NCI-H526 treated with DMSO at 0.1 percent for 48 hours (cell line): ENCODE results near the gene AQP4.
A peak's percentile ranks its signal among the peaks of the same experiment; 100 is the strongest.

Experiments
- DNase-seq: peaks from one replicate; lab custom pipeline; 2025; lab: John Stamatoyannopoulos, UW

AQP4 gene, protein sequence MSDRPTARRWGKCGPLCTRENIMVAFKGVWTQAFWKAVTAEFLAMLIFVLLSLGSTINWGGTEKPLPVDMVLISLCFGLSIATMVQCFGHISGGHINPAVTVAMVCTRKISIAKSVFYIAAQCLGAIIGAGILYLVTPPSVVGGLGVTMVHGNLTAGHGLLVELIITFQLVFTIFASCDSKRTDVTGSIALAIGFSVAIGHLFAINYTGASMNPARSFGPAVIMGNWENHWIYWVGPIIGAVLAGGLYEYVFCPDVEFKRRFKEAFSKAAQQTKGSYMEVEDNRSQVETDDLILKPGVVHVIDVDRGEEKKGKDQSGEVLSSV

GRCh38 chr18:26865557-26865956, at the start of gene AQP4:
Gene AQP4 (minus strand): TSS chr18:26865707. CDS start chr18:26865689, 18 bp downstream.
- peak; percentile 11 for DNase-seq

- DNase-seq, result no peak
These were observed 46.3 kb upstream of the AQP4 start for GRCh38 chr18:26911840-26912239.

GRCh38 chr18:26909599-26910290, 44.2 kb upstream of the AQP4 start:
- no peak for DNase-seq

GRCh38 chr18:26908906-26909305, 43.4 kb upstream of the AQP4 start:
- DNase-seq, result no peak

DNA sequence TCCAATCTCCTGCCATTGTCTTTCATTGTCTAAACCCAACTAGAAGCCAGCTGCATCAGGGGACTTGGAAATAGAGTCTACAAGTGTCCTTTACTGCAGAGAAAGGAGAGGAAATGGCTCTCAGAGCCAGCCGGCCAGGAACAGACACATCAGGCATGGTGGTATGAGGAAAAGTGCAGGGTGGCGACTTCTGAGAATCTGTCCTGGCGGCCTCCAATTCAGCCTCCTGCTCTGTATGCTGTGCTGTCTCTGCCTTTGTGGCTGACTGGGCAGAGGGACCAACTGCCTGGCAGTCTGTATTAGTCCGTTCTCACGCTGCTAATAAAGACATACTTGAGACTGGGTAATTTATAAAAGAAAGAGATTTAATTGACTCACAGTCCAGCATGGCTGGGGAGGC, 36.8 kb upstream of the AQP4 start:
- DNase-seq, result no peak

DNA sequence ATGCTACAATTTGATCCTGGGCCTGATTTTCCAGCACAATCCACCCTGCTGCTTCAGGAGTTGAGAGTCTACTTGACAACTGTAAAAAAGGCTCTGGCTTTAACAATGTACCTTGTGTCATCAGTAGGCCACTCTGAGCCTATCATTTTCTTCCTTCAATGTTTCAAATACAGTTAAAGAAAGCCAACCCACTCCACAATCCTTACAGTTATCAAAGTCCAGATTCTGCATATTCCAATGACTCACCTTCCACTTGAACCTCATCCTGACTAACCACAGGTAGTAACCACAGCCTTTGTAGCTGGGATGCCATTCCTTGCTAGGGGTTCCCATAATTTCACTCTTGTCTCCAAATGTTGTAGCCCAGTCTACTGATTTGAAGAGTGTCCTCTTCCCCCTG, 35.5 kb upstream of the AQP4 start:
- no peak for DNase-seq

GRCh38 chr18:26894426-26894825, 28.9 kb upstream of the AQP4 start:
- DNase-seq, result no peak

DNA sequence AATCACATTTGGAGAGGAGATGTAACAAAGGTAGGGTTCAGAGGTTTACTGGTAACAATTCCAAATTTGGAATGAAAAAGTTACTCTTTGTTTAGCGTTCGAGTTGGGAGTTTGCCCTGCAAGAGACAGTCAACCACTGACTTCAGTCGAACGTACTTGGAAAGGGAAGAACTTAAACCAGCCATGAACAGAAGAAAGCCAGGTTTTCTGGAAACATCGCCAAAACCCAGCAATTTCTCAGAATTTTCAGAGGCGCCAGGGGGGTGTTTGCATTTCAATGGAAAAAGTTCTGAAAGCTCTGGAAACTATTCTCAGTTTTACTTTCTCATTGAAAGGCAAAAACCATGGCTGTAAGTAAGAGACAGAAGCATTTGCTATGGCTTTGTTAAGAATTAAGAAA, 28.5 kb upstream of the AQP4 start:
- DNase-seq, result no peak

GRCh38 chr18:26888259-26888658, 22.8 kb upstream of the AQP4 start:
- DNase-seq, result no peak

DNA sequence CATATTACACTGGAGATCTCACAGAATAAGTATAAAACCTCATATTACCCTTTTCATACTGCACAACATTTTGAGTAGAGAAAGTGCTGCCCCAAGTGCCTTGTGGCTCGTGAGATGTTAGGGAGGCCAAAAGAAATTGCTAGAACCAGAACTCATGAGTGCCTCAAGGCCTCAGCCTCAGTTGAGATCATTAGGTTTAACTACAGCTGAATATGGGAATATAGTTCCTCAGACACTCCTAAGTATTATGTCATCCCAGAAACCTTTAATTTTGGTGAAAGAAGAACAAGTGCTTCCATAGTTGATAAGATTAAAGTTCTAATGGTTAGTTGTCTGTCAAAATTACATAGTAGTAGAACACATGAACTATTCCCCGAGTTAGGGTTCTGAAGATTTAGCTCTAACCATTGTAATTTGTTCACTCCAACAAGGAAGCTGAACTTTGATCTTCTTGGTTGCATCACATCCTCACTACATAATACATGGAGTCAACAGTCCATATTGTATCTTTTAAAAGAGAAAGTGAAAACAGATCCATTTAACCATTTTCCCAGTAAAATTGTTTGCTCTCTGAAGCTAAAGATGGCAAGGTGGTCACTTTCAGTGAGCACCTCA, 9.6 kb upstream of the AQP4 start:
- no peak for DNase-seq

DNA sequence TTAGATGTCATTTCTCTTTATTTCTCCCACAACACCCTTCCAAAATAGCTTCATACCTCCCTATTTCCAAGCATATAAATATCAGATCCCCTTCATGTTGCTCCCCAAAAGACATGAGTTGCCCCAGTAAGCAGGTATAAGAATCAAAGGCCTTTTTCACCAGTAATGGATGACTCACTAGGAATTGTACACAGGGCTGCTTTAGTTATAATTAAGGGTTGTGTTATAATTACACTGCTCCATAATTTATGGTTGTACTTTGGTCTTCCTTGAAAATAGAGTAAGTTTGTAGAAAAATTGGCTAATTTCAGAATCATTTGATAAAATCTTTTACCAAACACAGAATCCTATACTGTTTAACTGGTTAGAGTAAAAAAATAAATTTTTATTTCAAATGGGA, 8.8 kb upstream of the AQP4 start:
- no peak for DNase-seq

DNA sequence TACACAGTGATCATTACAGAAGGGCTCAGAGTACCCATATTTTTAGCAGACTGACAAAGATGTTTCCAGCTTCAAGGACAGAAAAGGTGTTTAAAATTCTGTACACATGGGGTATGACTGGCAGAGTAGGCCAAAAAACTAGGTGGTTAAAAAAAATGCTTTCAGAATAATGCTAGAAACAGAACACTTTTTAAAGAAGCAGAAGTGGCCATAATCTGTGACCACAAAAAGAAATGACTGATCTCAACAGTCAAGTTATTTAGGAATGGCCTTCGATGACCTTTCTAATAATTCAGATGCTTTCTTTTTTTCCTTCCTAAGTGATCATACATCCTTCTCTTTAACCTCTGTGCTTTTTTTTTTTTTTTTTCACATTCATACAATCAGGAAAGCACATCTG, 4.1 kb upstream of the AQP4 start:
- DNase-seq, result no peak

- no peak for DNase-seq
These were observed 3.6 kb upstream of the AQP4 start for GRCh38 chr18:26868968-26869586.

DNA sequence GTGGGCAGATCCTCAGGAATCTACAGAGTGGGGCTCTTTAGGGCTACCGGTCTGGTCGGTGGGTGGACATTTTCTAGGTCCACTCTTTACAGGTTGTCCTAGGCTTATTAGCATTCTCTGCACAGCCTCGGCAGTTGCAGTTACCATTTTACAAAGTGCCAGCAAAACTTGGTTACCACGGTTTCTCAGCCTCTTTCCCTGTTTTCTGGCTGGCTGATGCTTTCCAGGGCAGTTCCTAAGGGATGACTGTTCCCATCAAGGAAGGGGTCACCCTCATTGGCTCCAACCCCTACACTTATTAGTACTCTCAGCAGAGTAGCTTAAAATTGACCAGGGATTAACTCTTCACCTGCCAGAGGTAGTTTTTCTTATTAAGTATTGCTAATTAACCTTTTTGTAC, 2.0 kb upstream of the AQP4 start:
- no peak for DNase-seq

DNA sequence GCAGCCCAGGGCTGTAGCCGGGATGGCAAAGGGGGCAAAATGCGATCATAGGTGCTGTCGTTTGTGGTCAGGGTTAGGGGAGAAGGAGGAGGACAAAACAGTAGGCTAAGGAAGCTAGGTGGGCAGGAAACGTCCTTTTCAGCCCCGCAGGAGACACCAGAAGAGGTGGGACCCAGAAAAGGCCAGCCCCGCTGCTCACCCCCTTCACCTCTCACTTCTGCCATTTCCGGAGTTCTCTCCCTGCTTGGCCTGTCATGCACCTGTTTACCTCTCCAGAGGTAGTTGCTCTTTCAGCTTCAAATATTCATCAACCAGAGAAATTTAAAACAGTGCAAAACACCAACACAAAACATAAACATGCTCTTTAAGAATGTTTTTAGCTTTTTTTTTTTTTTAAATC, 849 bp downstream of the AQP4 start:
- no peak for DNase-seq

- DNase-seq, result no peak
These were observed 1.5 kb downstream of the AQP4 start for GRCh38 chr18:26863921-26864497.

DNA sequence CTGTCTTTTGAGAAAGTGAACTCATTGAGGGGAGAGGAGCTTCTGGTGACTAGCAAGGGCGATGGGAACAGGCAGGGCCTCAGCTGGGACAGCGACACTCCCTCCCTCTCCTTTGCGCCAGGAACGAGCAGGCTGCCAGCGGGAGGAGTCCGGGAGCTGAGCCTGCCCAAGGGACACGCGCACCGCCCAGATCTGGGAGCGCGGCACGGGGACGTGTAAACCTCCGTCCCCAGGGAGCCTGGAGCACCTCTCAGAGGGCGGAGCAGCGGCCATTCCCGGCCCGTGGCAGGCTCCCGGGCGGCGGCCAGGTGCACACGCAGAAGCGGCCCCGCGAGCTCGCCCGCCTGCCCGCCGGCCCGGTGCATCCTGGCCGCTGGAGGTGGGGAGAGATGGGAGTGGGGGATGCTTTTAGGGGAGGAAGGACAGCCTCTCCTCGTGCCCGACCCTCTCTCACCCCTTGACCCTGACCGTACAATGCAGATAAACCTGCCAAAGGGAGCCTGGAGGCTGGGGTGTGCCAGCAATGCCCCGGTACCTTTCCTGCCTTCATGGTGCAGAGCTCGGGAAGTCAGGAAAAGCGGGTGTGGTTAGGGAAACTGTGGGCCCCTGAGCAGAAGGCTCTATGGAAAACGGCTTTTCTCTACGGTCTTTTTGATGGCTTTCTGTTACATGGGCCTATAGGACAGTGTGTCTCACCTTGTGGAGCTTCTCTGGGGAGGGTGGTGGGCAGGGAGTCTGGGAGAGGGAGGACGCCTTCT, 2.2 kb downstream of the AQP4 start:
- peak; percentile 75 for DNase-seq

- no peak for DNase-seq
These were observed 3.4 kb downstream of the AQP4 start for GRCh38 chr18:26862084-26862483.

- DNase-seq, result no peak
These were observed 11.1 kb downstream of the AQP4 start for GRCh38 chr18:26854292-26854881.

GRCh38 chr18:26853401-26853800, 12.1 kb downstream of the AQP4 start:
- no peak for DNase-seq

- no peak for DNase-seq
These were observed 21.7 kb downstream of the AQP4 start for GRCh38 chr18:26843760-26844159.
